ENCODE measurements around the gene MMP19.

Gene MMP19

DNA sequence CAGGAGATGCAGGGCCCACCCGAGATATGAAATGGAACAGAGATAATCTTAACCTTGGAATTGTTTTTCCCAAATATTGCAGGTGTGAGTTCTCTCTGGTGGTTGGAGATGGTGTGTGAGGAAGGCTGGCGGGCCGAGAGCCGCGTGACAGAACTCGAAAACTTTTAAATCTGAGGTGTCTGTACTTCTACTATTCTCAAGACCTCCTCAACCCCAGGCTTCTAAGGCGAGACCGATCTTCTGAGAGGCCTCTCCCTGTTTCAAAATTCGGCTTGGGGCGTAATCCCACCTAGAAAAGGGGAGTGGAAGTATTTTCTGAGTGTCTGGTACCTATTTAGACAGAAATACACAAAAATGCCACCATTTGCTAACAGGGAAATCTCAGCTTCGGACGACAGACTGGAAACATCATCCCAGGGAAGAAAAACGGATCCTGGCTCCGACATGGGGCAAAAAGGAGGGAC lies 25.8 kb downstream of the MMP19 start:
- no peak for DNase-seq (ENCODE audit: low spot score)
- in situ Hi-C loops (cut with MboI; ENCODE audit: low pct_unique_long_range_greater_than_20kb, low sequenced_read_pairs, unreplicated experiment) = no loop called here
- TF ChIP-seq, protein P1, sequence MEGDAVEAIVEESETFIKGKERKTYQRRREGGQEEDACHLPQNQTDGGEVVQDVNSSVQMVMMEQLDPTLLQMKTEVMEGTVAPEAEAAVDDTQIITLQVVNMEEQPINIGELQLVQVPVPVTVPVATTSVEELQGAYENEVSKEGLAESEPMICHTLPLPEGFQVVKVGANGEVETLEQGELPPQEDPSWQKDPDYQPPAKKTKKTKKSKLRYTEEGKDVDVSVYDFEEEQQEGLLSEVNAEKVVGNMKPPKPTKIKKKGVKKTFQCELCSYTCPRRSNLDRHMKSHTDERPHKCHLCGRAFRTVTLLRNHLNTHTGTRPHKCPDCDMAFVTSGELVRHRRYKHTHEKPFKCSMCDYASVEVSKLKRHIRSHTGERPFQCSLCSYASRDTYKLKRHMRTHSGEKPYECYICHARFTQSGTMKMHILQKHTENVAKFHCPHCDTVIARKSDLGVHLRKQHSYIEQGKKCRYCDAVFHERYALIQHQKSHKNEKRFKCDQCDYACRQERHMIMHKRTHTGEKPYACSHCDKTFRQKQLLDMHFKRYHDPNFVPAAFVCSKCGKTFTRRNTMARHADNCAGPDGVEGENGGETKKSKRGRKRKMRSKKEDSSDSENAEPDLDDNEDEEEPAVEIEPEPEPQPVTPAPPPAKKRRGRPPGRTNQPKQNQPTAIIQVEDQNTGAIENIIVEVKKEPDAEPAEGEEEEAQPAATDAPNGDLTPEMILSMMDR (IDR thresholded peaks at IDR 0.05; ENCODE audit: extremely low read depth, insufficient read depth, missing control alignments) = no peak

DNA sequence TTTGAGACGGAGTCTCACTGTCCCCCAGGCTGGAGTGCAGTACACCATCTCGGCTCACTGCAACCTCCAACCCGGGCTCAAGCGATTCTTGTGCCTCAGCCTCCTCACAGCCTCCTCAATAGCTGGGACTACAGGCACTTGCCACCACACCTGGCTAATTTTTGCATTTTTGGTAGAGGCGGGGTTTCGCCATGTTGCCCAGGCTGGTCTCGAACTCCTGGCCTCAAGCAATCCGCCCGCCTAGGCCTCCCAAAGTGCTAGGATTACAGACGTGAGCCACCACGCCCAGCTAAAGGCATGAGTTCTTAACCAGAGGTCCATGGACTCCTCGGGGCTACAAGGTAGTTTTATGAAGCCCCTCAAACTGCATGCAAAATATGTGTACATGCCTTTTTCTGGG lies 27.3 kb downstream of the MMP19 start:
- no peak for DNase-seq (ENCODE audit: low spot score)
- TF ChIP-seq, protein P1 (IDR thresholded peaks at IDR 0.05; ENCODE audit: extremely low read depth, insufficient read depth, missing control alignments) = no peak
- in situ Hi-C loops (cut with MboI; ENCODE audit: low pct_unique_long_range_greater_than_20kb, low sequenced_read_pairs, unreplicated experiment) = no loop called here

DNA sequence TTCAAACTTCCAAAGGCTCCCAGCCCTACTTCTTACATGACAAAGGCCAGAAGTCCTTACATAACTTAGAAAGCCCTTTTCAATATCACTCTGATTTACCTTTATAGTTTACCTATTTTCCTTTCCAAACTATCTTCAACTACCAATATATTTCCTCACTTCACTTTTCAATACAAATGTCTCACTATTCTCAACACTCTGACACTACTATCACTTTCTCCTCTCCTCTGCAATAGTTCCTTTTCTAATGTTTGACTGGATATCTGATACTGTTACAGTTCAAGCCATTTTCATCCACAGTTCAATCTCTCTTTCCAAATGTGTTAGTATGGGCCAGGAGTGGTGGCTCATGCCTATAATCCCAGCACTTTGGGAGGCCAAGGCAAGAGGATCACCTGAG lies 28.5 kb downstream of the MMP19 start:
- in situ Hi-C loops (cut with MboI; ENCODE audit: low pct_unique_long_range_greater_than_20kb, low sequenced_read_pairs, unreplicated experiment) = no loop called here
- TF ChIP-seq, protein P1 (IDR thresholded peaks at IDR 0.05; ENCODE audit: extremely low read depth, insufficient read depth, missing control alignments) = no peak
- DNase-seq (ENCODE audit: low spot score) = no peak

GRCh38 chr12:55812088-55812487 lies 30.6 kb downstream of the MMP19 start:
- in situ Hi-C loops (cut with MboI; ENCODE audit: low pct_unique_long_range_greater_than_20kb, low sequenced_read_pairs, unreplicated experiment) = no loop called here
- no peak for DNase-seq (ENCODE audit: low spot score)
- TF ChIP-seq, protein P1 (IDR thresholded peaks at IDR 0.05; ENCODE audit: extremely low read depth, insufficient read depth, missing control alignments) = no peak

DNA sequence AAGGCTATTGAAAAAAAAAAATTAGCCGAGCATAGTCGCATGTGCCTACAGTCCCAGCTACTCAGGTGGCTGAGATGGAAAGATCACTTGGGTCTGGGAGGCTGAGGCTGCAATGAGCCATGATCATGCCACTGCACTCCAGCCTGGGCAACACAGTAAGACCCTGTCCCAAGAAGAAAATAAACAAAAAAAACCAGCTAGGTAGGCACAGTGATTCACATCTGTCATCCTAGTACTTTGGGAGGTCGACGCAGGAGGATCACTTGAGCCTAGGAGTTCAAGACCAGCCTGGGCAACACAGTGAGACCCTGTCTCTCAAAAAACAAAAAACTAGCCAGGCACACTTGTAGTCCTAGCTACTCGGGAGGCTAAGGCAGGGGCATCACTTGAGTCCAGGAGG lies 33.5 kb downstream of the MMP19 start:
- in situ Hi-C loops (cut with MboI; ENCODE audit: low pct_unique_long_range_greater_than_20kb, low sequenced_read_pairs, unreplicated experiment) = no loop called here
- TF ChIP-seq, protein P1 (IDR thresholded peaks at IDR 0.05; ENCODE audit: extremely low read depth, insufficient read depth, missing control alignments) = no peak
- DNase-seq (ENCODE audit: low spot score) = no peak

GRCh38 chr12:55806982-55807381 lies 35.8 kb downstream of the MMP19 start:
- in situ Hi-C loops (cut with MboI; ENCODE audit: low pct_unique_long_range_greater_than_20kb, low sequenced_read_pairs, unreplicated experiment) = no loop called here
- TF ChIP-seq, protein P1 (IDR thresholded peaks at IDR 0.05; ENCODE audit: extremely low read depth, insufficient read depth, missing control alignments) = no peak
- no peak for DNase-seq (ENCODE audit: low spot score)

DNA sequence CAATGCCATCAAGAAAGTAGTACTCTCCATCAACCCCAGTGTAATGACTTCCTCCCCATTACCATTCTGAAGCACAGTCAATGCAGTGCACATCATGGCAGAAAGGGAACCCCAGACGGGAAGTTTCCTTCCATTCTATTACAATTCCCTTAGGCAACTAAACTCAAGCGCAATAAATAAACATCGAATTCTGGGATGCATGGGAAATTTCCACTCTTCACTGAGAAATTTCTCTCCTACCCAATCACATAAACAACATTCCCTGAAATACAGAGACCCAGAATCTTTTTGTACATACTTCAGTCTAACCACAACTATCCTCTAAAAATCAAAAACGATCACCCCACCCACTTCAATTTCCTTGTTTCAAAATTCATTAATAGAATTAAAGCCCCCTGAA lies 45.2 kb downstream of the MMP19 start:
- TF ChIP-seq, protein P1 (IDR thresholded peaks at IDR 0.05; ENCODE audit: extremely low read depth, insufficient read depth, missing control alignments) = no peak
- DNase-seq (ENCODE audit: low spot score) = no peak
- in situ Hi-C loops (cut with MboI; ENCODE audit: low pct_unique_long_range_greater_than_20kb, low sequenced_read_pairs, unreplicated experiment) = no loop called here

All from GM13977 (cell line).